ENCODE results near the gene TMEM39B. TPM values are rescaled to one million over a fixed set of nuclear protein-coding genes. Genes with fewer than 3 reads are reported as not detected.
A peak's percentile ranks its signal among the peaks of the same experiment; 100 is the strongest.

The TMEM39B gene
- polyA plus RNA-seq, 3 donors = 17.1 to 18.2 (median 18.0) TPM

- no peak for DNase-seq (ENCODE audit: low read depth in 3 of 3, low spot score in 2 of 3)
Observed at GRCh38 chr1:32150847-32151246, 78.1 kb downstream of the TMEM39B start.

- DNase-seq (ENCODE audit: low read depth in 3 of 3, low spot score in 2 of 3) = peak in 1 of 3 donors; percentile 31
Observed at GRCh38 chr1:32151319-32151787, 78.6 kb downstream of the TMEM39B start.

Other genes starting within 250 kb of the TMEM39B start
- 100 to 1,000 TPM; 248 to 273 (median 269) TPM for gene PTP4A2, start 134.6 kb upstream of the TMEM39B start, polyA plus RNA-seq (ENCODE audit: insufficient read length in 3 of 3)
- gene KHDRBS1, start 59.1 kb upstream of the TMEM39B start, polyA plus RNA-seq (ENCODE audit: insufficient read length in 3 of 3) = 100 to 1,000 TPM; 244 to 280 (median 259) TPM
- gene KPNA6, start 35.1 kb downstream of the TMEM39B start, polyA plus RNA-seq (ENCODE audit: insufficient read length in 3 of 3) = 10 to 100 TPM; 32.2 to 38.2 (median 33.0) TPM
- 10 to 100 TPM; 44.8 to 45.2 (median 44.9) TPM for gene TXLNA, start 106.7 kb downstream of the TMEM39B start, polyA plus RNA-seq (ENCODE audit: insufficient read length in 3 of 3)
- 10 to 100 TPM; 19.2 to 22.1 (median 21.8) TPM for gene CCDC28B, start 127.7 kb downstream of the TMEM39B start, polyA plus RNA-seq (ENCODE audit: insufficient read length in 3 of 3)
- 1 to 10 TPM; 6.8 to 7.2 (median 7.2) TPM for gene IQCC, start 132.7 kb downstream of the TMEM39B start, polyA plus RNA-seq (ENCODE audit: insufficient read length in 3 of 3)
- gene DCDC2B, start 136.2 kb downstream of the TMEM39B start, polyA plus RNA-seq (ENCODE audit: insufficient read length in 3 of 3) = under 1 TPM; 0.37 to 0.74 (median 0.62) TPM
- 10 to 100 TPM; 21.1 to 27.3 (median 23.6) TPM for gene TMEM234, start 149.4 kb downstream of the TMEM39B start, polyA plus RNA-seq (ENCODE audit: insufficient read length in 3 of 3)
- gene EIF3I, start 149.5 kb downstream of the TMEM39B start, polyA plus RNA-seq (ENCODE audit: insufficient read length in 3 of 3) = 100 to 1,000 TPM; 177 to 208 (median 192) TPM
- 1 to 10 TPM; 7.1 to 10.0 (median 8.7) TPM for gene FAM167B, start 174.3 kb downstream of the TMEM39B start, polyA plus RNA-seq (ENCODE audit: insufficient read length in 3 of 3)
- 1 to 10 TPM; 4.5 to 6.3 (median 5.2) TPM for gene LCK, start 178.3 kb downstream of the TMEM39B start, polyA plus RNA-seq (ENCODE audit: insufficient read length in 3 of 3)
- 100 to 1,000 TPM; 173 to 203 (median 193) TPM for gene HDAC1, start 219.1 kb downstream of the TMEM39B start, polyA plus RNA-seq (ENCODE audit: insufficient read length in 3 of 3)